Tibial nerve (tissue), 4 donors: ENCODE results near the gene CCDC40. TPM values are rescaled to one million over a fixed set of nuclear protein-coding genes. Genes with fewer than 3 reads are reported as not detected.

Experiments
- DNase-seq, 2 donors: peaks; one replicate each; pipeline ENCODE4 v3.0.0-alpha.2; 2019; ENCODE audit warnings: low spot score in 2 of 2
- H3K27ac ChIP-seq, 4 donors: fragments of 200-600 bp; sonication (generic) in 3 of 4; one replicate each; pipeline ENCODE4 v1.5.1; 2017 to 2019; ENCODE audit warnings: mild to moderate bottlenecking in 1 of 4
- H3K27me3 ChIP-seq, 2 donors: fragments of 200-600 bp; sonication (generic) in 1 of 2; one replicate each; pipeline versions ENCODE4 v1.5.1 to v1.6.0; 2017 to 2019
- H3K36me3 ChIP-seq, 3 donors: fragments of 200-600 bp; sonication (generic); one replicate each; pipeline ENCODE4 v1.5.1; 2018 to 2019
- H3K4me1 ChIP-seq, 4 donors: fragments of 200-600 bp; sonication (generic) in 3 of 4; one replicate each; pipeline ENCODE4 v1.5.1; 2017 to 2019
- H3K4me3 ChIP-seq, 4 donors: fragments of 200-600 bp; sonication (generic) in 3 of 4; one replicate each; pipeline ENCODE4 v1.5.1; 2017 to 2019; ENCODE audit warnings: mild to moderate bottlenecking in 1 of 4, moderate library complexity in 1 of 4
- H3K9me3 ChIP-seq, 4 donors: fragments of 200-600 bp; sonication (generic) in 3 of 4; one replicate each; pipeline ENCODE4 v1.5.1; 2017 to 2019
- EP300 ChIP-seq, 2 donors: sonication (generic); formaldehyde crosslinking; IDR thresholded peaks; one replicate each; pipeline ENCODE4 v1.6.1; 2017; ENCODE audit warnings: antibody characterized with exemption in 2 of 2, mild to moderate bottlenecking in 1 of 2
- POLR2A ChIP-seq, 2 donors: fragments of 450-650 bp; IDR thresholded peaks; one replicate each; pipeline ENCODE4 v1.6.1; 2017; ENCODE audit warnings: antibody characterized with exemption in 2 of 2, mild to moderate bottlenecking in 2 of 2, moderate library complexity in 2 of 2
- WGBS, 2 donors: methylation state at CpG; one replicate each; pipeline ENCODE4 v1.1.5; 2018; 5-methylcytosine and 5-hydroxymethylcytosine counted together
- total RNA-seq, 4 donors: library from RNA; depleted of rRNA; stranded (reverse); fragments of >200 nt; gene quantifications; one replicate each; pipeline ENCODE4 v1.1.0, GENCODE V29; 2016
- TF ChIP-seq, protein P1 (sequence below), 5 experiments: fragments of 200-600 bp in 3 of 5; fragments of 450-650 bp in 2 of 5; sonication (generic) in 3 of 5; IDR thresholded peaks; one replicate each; pipeline ENCODE4 v1.5.1; 2016 to 2019; ENCODE audit warnings: antibody characterized with exemption in 5 of 5, mild to moderate bottlenecking in 3 of 5, moderate library complexity in 2 of 5

The CCDC40 gene
- total RNA-seq, 4 donors from 2014 or later = 7.1 to 13.8 (median 12.0) TPM

DNA sequence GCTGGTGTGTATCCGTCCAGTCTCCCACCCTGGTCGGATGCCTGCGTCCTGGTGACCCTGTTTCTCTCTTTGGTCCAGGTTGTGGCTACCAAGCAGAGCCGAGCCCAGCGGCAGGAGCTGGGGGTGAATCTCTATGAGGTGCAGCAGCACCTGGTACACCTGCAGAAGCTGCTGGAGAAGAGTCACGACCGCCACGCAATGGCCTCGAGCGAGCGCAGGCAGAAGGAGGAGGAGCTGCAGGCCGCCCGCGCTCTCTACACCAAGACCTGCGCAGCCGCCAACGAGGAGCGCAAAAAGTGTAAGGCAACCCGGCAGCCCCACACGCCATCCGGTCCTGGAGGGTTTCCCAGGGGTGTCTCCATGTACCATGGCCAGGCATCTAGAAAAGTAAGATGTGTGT is 13.5 kb downstream of the CCDC40 start:
- no peaks in the 10 kb centered on the region for H3K27me3 ChIP-seq
- no peaks in the 10 kb centered on the region for H3K9me3 ChIP-seq
- no peak for TF ChIP-seq POLR2A (IDR thresholded peaks at IDR 0.05)
- TF ChIP-seq, protein P1, sequence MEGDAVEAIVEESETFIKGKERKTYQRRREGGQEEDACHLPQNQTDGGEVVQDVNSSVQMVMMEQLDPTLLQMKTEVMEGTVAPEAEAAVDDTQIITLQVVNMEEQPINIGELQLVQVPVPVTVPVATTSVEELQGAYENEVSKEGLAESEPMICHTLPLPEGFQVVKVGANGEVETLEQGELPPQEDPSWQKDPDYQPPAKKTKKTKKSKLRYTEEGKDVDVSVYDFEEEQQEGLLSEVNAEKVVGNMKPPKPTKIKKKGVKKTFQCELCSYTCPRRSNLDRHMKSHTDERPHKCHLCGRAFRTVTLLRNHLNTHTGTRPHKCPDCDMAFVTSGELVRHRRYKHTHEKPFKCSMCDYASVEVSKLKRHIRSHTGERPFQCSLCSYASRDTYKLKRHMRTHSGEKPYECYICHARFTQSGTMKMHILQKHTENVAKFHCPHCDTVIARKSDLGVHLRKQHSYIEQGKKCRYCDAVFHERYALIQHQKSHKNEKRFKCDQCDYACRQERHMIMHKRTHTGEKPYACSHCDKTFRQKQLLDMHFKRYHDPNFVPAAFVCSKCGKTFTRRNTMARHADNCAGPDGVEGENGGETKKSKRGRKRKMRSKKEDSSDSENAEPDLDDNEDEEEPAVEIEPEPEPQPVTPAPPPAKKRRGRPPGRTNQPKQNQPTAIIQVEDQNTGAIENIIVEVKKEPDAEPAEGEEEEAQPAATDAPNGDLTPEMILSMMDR (IDR thresholded peaks at IDR 0.05) = no peak
- TF ChIP-seq EP300 (IDR thresholded peaks at IDR 0.05) = no peak
- H3K4me3 ChIP-seq = no peak overlapping the region
- 96 to 97% methylated on average over 21 of the region's 21 CpGs for WGBS, 2 donors
- DNase-seq = no peak
- peaks cover 0 to 24% (median 0%) of the 10 kb centered on the region in 3 donors for H3K36me3 ChIP-seq
- no peak overlapping the region for H3K27ac ChIP-seq
- H3K4me1 ChIP-seq = peaks cover 0 to 26% (median 14%) of the 10 kb centered on the region in 4 donors

DNA sequence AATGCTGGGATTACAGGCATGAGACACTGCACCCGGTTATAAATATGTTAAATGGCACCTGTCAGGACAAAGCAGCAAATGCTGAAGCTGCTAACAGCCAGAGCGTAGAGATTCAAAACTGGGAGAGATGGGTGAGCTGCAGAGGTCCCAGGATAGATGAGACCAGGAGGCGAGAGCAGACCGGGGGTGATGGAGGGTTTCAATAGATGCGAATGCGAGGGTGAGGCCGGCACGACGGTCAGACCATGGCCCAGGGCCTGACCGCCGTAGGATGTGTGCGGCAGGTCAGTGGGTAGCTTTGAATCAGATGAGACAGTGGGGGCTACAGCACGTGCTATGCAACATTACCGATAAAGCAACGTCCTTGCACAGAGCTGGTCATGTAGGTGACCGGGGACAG is 14.3 kb downstream of the CCDC40 start:
- H3K4me3 ChIP-seq = no peak overlapping the region
- no peaks in the 10 kb centered on the region for H3K9me3 ChIP-seq
- TF ChIP-seq POLR2A (IDR thresholded peaks at IDR 0.05) (no peak), EP300 (IDR thresholded peaks at IDR 0.05) (no peak)
- TF ChIP-seq, protein P1 (IDR thresholded peaks at IDR 0.05) = no peak
- H3K36me3 ChIP-seq = peaks cover 0 to 24% (median 0%) of the 10 kb centered on the region in 3 donors
- no peaks in the 10 kb centered on the region for H3K27me3 ChIP-seq
- WGBS, 2 donors = 85 to 93% methylated on average over 16 of the region's 16 CpGs
- no peak for DNase-seq
- no peak overlapping the region for H3K27ac ChIP-seq
- peaks cover 0 to 27% (median 14%) of the 10 kb centered on the region in 4 donors for H3K4me1 ChIP-seq

DNA sequence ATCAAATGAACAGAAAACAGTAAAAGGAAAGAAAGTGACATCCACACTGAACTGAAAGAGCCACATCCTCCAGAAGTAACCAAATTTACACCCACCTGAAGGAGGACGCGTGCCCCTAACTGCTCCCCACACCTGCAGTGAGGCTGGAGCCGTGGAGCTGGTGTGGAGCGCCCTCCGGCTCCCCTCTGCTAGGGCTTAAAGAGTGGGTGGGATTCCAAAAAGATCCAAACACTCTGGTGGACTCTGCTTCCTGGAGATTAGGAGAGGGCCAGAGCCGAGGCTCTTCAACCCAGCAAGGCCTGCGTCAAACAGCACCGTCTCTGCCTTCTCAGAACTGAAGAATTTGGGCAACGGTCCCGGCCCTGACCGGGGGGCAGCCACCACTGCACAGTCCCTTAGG is 15.2 kb downstream of the CCDC40 start:
- no peak for TF ChIP-seq EP300 (IDR thresholded peaks at IDR 0.05)
- TF ChIP-seq, protein P1 (IDR thresholded peaks at IDR 0.05) = no peak
- TF ChIP-seq POLR2A (IDR thresholded peaks at IDR 0.05) = no peak
- Histone ChIP-seq H3K27me3 (no peaks in the 10 kb centered on the region), H3K4me3 (no peak overlapping the region), H3K9me3 (no peaks in the 10 kb centered on the region), H3K36me3 (peaks cover 0 to 24% (median 0%) of the 10 kb centered on the region in 3 donors), H3K4me1 (peaks cover 0 to 27% (median 14%) of the 10 kb centered on the region in 4 donors), H3K27ac (no peak overlapping the region)
- no peak for DNase-seq
- WGBS, 2 donors = 94 to 95% methylated on average over 8 to 11 of the region's 11 CpGs

- no peaks in the 10 kb centered on the region for H3K27me3 ChIP-seq
- H3K27ac ChIP-seq = peak overlapping the region in 3 of 4 donors; percentile 35 to 83 (median 64)
- peaks cover 0 to 30% (median 0%) of the 10 kb centered on the region in 3 donors for H3K36me3 ChIP-seq
- TF ChIP-seq, protein P1 (IDR thresholded peaks at IDR 0.05) = no peak
- no peak for TF ChIP-seq EP300 (IDR thresholded peaks at IDR 0.05)
- no peak overlapping the region for H3K4me3 ChIP-seq
- H3K4me1 ChIP-seq = peaks cover 0 to 27% (median 14%) of the 10 kb centered on the region in 4 donors
- 62 to 68% methylated on average over 10 of the region's 10 CpGs for WGBS, 2 donors
- no peaks in the 10 kb centered on the region for H3K9me3 ChIP-seq
- DNase-seq = no peak
Observed at GRCh38 chr17:80053102-80053501, 16.7 kb downstream of the CCDC40 start.

DNA sequence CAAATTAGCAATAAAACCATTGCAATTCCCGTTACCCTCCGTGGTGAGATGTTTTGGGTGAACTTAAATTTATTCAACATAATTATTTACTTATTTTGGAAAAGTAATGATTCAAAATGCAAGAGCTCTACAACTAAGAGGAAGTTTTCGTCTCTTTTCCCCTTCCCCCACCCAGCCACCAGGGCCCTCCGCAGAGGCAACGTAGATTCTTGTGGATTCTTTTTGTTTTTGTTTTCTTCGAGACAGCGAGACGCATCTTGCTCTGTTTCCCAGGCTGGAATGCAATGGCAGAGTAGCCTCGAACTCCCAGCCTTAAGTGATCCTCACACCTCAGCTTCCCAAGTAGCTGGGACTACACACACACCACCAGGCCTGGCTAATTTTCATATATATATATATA is 19.2 kb downstream of the CCDC40 start:
- H3K9me3 ChIP-seq = no peaks in the 10 kb centered on the region
- H3K36me3 ChIP-seq = peaks cover 0 to 24% (median 0%) of the 10 kb centered on the region in 3 donors
- no peak overlapping the region for H3K27ac ChIP-seq
- peaks cover 0 to 27% (median 14%) of the 10 kb centered on the region in 4 donors for H3K4me1 ChIP-seq
- WGBS, 2 donors = 70 to 81% methylated on average over 9 of the region's 9 CpGs
- H3K4me3 ChIP-seq = no peak overlapping the region
- TF ChIP-seq, protein P1 (IDR thresholded peaks at IDR 0.05) = no peak
- no peak for TF ChIP-seq POLR2A (IDR thresholded peaks at IDR 0.05)
- no peak for TF ChIP-seq EP300 (IDR thresholded peaks at IDR 0.05)
- no peak for DNase-seq
- no peaks in the 10 kb centered on the region for H3K27me3 ChIP-seq
